GM12891 (cell line): ENCODE results near the gene ZNF566. TPM values are rescaled to one million over a fixed set of nuclear protein-coding genes. Genes with fewer than 3 reads are reported as not detected.

ENCODE experiments used
- DNase-seq: peaks from one replicate; pipeline ENCODE4 v3.0.0; 2011; ENCODE audit warnings: low spot score; ENCODE audit not compliant: insufficient read length
- FAIRE-seq: peaks from 2 replicates; lab custom pipeline; 2011; peaks lifted over from hg19 to GRCh38; lab: Jason Lieb, UNC
- PAX5 ChIP-seq: IDR thresholded peaks from 2 replicates; pipeline ENCODE4 v1.6.1; 2011; ENCODE audit warnings: low read length, moderate library complexity, mild to moderate bottlenecking; ENCODE audit not compliant: insufficient read depth, severe bottlenecking
- POLR2A ChIP-seq: IDR thresholded peaks from 2 replicates; pipeline ENCODE4 v1.6.1; 2011; ENCODE audit warnings: low read depth, low read length, control low read depth
- POLR2AphosphoS5 ChIP-seq: IDR thresholded peaks from 2 replicates; pipeline ENCODE4 v1.6.1; 2011; ENCODE audit warnings: low read depth, low read length, control low read depth
- POU2F2 ChIP-seq: IDR thresholded peaks from 2 replicates; pipeline ENCODE4 v1.6.1; 2011; ENCODE audit warnings: low read depth, mild to moderate bottlenecking, control low read depth, low read length, moderate library complexity
- SPI1 ChIP-seq: IDR thresholded peaks from 2 replicates; pipeline ENCODE4 v1.6.1; 2011; ENCODE audit warnings: low read depth, low read length, control low read depth
- TAF1 ChIP-seq: IDR thresholded peaks from 2 replicates; pipeline ENCODE4 v1.6.1; 2011; ENCODE audit warnings: low read depth, low read length, control low read depth
- polyA plus RNA-seq: library from polyadenylated mRNA; unstranded; fragments of >200 nt; gene quantifications from one replicate; pipeline ENCODE4 v1.2.1, GENCODE V29; 2012; ENCODE audit warnings: low read depth, missing spikeins, inconsistent platforms; ENCODE audit not compliant: missing spikeins

Gene ZNF566
- 2.0 TPM for polyA plus RNA-seq

DNA sequence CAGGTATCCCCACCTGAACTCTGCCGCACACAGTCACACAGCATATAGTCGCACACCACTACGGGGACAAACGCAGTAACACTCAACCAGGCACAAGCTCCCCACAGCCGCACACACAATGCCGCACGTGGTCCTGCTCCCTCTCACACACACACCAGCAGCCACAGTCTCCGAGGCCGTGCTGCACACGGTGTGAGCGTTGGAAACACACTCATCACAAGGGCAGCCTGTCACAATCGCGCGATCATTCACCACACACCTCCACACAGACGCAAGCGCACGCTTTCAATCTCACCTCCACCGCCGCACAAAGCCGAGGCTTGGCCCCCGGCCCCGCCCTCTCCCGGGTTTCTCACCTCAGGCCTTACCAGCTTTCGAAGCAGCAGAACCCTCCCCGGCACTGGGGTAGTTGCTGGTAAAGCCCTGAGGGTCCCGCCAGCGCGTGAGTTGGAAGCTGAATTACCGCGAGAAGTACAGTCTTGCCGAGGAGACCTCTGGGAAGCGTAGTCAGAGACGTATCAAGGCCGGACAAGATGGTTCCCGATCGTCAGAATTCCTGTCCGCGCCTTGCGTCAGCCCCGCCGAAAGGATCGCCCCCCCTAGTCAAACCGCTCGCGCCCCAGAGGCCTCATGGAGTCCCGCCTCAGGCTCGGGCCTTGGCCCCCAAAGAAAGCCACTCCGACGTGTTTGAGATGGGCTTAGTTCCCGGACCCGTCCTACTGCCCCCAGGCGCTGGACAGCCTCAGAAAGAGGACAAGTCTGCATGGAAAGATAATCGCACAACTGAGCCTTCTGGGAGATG lies at the start of gene ZNF566:
Gene ZNF566, minus strand, starts transcription at position 444 of the 802 bp plus-strand sequence. CDS start 13,004 bp downstream, outside the sequence.
- TF ChIP-seq POLR2AphosphoS5: peak; percentile 59; the same call in 1 of the 2 replicates
- TF ChIP-seq TAF1: peak; percentile 43; the same call in 1 of the 2 replicates
- no peak for TF ChIP-seq PAX5
- TF ChIP-seq POLR2A: peak; percentile 69
- TF ChIP-seq SPI1: no peak
- TF ChIP-seq POU2F2: peak; percentile 31; the same call in 1 of the 2 replicates
- FAIRE-seq (peak; percentile 94), DNase-seq (peak; percentile 79)

DNA sequence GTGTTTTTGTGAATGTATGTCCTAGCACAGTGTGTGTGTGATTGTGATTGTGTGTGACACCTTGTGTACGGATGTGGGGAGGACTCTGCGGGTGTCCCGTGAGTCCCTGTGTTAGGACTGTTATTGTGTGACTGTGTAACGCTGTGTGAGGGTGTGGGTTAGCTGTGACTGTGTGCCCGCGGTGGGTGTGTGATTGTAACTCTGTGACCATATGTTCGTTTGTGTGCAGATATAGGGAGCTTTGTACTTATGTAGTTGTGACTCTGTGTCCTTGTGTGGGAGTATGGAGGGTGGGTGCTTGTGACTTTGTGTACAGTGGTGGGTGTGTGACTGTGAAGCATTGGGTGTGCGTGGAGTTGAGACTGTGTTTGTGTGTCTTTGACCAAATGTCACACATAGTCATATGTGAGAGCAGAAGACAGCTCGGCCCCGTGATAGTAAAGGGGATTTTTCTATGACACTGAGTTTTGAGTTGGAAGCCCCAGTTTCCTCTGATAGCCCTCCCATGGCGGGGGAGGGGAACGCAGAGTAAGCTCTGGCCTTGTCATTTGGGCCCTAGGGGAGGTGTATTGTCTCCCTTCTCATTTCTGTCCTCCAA lies 39.7 kb upstream of the ZNF566 start:
- DNase-seq: peak; percentile 22
- TF ChIP-seq PAX5: no peak
- no peak for TF ChIP-seq TAF1
- no peak for TF ChIP-seq POLR2AphosphoS5
- no peak for TF ChIP-seq POLR2A
- no peak for TF ChIP-seq POU2F2
- no peak for TF ChIP-seq SPI1
- no peak for FAIRE-seq

DNA sequence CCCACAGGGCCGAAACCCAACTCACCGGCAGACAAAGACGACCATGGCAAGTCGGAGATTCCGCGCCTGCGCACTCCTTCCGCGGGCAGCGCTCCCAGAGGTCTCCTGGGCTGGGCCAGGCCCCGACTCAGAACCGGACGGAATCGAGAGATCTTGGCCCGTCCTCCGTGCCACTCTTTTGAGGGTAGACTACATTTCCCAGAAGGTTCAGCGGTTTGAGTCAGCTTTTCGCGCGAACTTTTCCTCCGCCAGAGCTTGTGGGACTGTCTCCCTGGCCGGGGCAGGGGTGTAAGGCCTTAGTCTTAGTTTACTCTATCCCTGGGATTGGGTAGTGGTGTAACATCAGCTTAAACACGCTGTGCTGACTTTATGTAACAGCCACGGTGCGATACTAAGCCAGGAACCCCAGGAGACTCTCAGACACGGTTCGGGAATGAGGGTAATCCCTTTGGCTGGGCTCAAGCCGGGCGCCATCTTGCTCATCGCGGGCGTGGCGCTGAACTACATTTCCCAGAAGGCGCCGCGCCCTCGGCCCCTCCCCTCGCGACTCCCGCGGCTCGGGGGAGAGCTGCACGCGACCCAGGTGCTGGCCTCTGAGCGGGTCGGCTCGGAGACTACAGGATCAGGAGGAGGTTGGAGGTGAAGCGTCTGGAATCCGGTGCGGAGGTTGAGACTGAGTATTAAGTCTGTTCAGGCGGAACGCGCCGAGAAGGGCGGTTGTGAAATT lies 39.0 kb upstream of the ZNF566 start, which contains the start of gene ZNF260:
Gene ZNF260, minus strand, starts transcription at position 78 of the 727 bp plus-strand sequence. CDS start 13,033 bp downstream, outside the sequence.
- no peak for TF ChIP-seq SPI1
- TF ChIP-seq PAX5: no peak
- peak; percentile 71 for TF ChIP-seq POLR2A
- peak; percentile 72; the same call in 1 of the 2 replicates for TF ChIP-seq TAF1
- TF ChIP-seq POU2F2: peak; percentile 29; the same call in 1 of the 2 replicates
- peak; percentile 55 for TF ChIP-seq POLR2AphosphoS5
- peak; percentile 97 for FAIRE-seq

GRCh38 chr19:36527873-36528193 lies 38.5 kb upstream of the ZNF566 start:
- FAIRE-seq: no peak
- TF ChIP-seq SPI1 (no peak), POU2F2 (no peak), TAF1 (no peak; the same call in 1 of the 2 replicates), POLR2AphosphoS5 (no peak), PAX5 (no peak), POLR2A (no peak)
- DNase-seq: no peak

More for the DNA sequence above, 39.0 kb upstream of the ZNF566 start, which contains the start of gene ZNF260:
- DNase-seq: peak; percentile 80

DNA sequence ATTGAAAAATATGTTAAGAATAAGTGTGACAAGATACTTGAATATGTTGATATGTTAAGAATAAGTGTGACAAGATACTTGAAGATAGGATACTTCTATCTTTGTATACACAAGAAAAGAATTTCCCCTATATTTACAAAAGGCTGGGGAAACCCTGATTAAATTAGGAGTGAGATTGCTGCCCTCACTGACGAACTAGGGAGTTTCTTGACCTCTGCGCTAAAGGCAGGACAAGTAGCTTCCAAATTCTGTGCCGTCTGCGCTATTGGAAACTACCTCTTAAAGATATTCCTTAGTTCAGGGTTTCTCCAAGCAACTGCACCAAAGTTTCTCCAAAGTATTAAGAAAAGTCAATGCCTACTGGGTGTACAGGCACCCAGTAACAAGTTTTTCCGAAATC lies 38.0 kb upstream of the ZNF566 start:
- TF ChIP-seq TAF1: no peak
- no peak for TF ChIP-seq PAX5
- TF ChIP-seq POLR2A: no peak
- no peak for TF ChIP-seq SPI1
- TF ChIP-seq POLR2AphosphoS5: no peak
- no peak for TF ChIP-seq POU2F2
- DNase-seq (no peak), FAIRE-seq (no peak)

- TF ChIP-seq POLR2A: no peak
- TF ChIP-seq PAX5: no peak
- no peak for TF ChIP-seq SPI1
- TF ChIP-seq POU2F2: no peak
- no peak for TF ChIP-seq POLR2AphosphoS5
- no peak for TF ChIP-seq TAF1
- no peak for DNase-seq
- no peak for FAIRE-seq
These were observed 37.2 kb upstream of the ZNF566 start for GRCh38 chr19:36526581-36526980.

GRCh38 chr19:36524617-36525016 lies 35.3 kb upstream of the ZNF566 start:
- no peak for TF ChIP-seq SPI1
- no peak for TF ChIP-seq POLR2AphosphoS5
- TF ChIP-seq PAX5: no peak
- TF ChIP-seq TAF1: no peak
- no peak for TF ChIP-seq POLR2A
- TF ChIP-seq POU2F2: no peak
- DNase-seq (no peak), FAIRE-seq (no peak)

DNA sequence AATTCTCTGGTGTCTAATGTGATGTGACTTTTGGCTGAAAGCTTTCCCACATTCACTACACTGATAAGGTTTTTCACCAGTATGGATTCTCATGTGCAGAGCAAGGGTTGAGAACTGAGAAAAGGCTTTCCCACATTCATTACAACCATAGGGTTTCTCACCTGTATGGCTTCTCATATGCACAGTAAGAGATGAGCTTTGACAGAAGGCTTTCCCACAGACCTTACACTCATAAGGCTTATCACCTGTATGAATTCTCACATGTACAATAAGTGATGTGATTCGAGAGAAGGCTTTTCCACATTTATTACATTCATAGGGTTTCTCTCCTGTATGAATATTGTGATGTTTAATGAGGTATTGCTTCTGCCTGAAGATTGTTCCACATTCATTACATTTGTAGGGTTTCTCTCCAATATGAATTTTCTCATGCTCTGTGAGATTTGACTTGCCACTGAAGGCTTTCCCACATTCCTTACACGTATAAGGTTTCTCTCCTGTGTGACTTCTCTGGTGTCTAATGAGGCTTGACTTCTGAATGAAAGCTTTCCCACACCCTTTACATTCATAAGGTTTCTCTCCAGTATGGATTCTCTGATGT lies 24.8 kb upstream of the ZNF566 start:
- TF ChIP-seq PAX5: no peak
- no peak for TF ChIP-seq TAF1
- no peak for TF ChIP-seq POLR2AphosphoS5
- TF ChIP-seq POLR2A: no peak
- TF ChIP-seq POU2F2: no peak
- TF ChIP-seq SPI1: no peak
- DNase-seq (no peak), FAIRE-seq (no peak)

GRCh38 chr19:36508325-36508724 lies 19.0 kb upstream of the ZNF566 start:
- FAIRE-seq: no peak
- no peak for DNase-seq
- TF ChIP-seq POU2F2 (no peak), TAF1 (no peak), POLR2AphosphoS5 (no peak), PAX5 (no peak), SPI1 (no peak), POLR2A (no peak)
